K562 (cell line): ENCODE results near the gene TAS1R3. TPM values are rescaled to one million over a fixed set of nuclear protein-coding genes. Genes with fewer than 3 reads are reported as not detected.

Experiments
- CTCF ChIP-seq, 3 experiments: IDR thresholded peaks in 2 of 3; conservative IDR thresholded peaks in 1 of 3; 2 replicates each; pipeline ENCODE4 v1.5.1; 2011 to 2012; ENCODE audit warnings: low read length in 3 of 3, mild to moderate bottlenecking in 3 of 3, control low read depth in 2 of 3, improper control_type of control experiment in 1 of 3, inconsistent platforms in 1 of 3, low read depth in 1 of 3, mixed read lengths in 1 of 3, moderate library complexity in 1 of 3; ENCODE audit not compliant: insufficient read depth in 2 of 3
- ETS2 ChIP-seq: IDR thresholded peaks from 2 replicates; pipeline ENCODE4 v1.6.1; 2016; ENCODE audit warnings: borderline replicate concordance, missing genetic modification characterization, mild to moderate bottlenecking, moderate library complexity, missing compliant biosample characterization; ENCODE audit not compliant: poor library complexity, severe bottlenecking
- HDAC2 ChIP-seq: fragments of 450-650 bp; IDR thresholded peaks from 2 replicates; pipeline ENCODE4 v1.6.1; 2016; ENCODE audit warnings: mild to moderate bottlenecking
- KDM2B ChIP-seq: fragments of 250-450 bp; sonication (Bioruptor Pico); IDR thresholded peaks from 2 replicates; pipeline ENCODE4 v1.8.0; 2021; ENCODE audit warnings: mild to moderate bottlenecking, moderate library complexity
- KLF1 ChIP-seq: fragments of 450-650 bp; IDR thresholded peaks from 2 replicates; pipeline ENCODE4 v1.6.1; 2016; ENCODE audit warnings: missing genetic modification characterization, missing compliant biosample characterization
- MAFF ChIP-seq: IDR thresholded peaks from 2 replicates; pipeline ENCODE4 v1.6.1; 2012; ENCODE audit warnings: low read length, improper control_type of control experiment
- MAZ ChIP-seq, 2 experiments: fragments of 450-650 bp in 1 of 2; sonication (generic) in 1 of 2; formaldehyde crosslinking; IDR thresholded peaks in 1 of 2; conservative IDR thresholded peaks in 1 of 2; 2 replicates each; pipeline versions ENCODE4 v1.4.0 to v1.5.0; 2020; ENCODE audit warnings: mild to moderate bottlenecking in 1 of 2, missing genetic modification reagents in 1 of 2
- MXI1 ChIP-seq: IDR thresholded peaks from 2 replicates; pipeline ENCODE4 v1.6.1; 2011; ENCODE audit warnings: low read depth, mild to moderate bottlenecking, improper control_type of control experiment, low read length
- PHF21A ChIP-seq: fragments of 450-650 bp; IDR thresholded peaks from 2 replicates; pipeline ENCODE4 v1.6.1; 2017; ENCODE audit warnings: low read depth, borderline replicate concordance
- PURB ChIP-seq: sonication (generic); formaldehyde crosslinking; IDR thresholded peaks from 2 replicates; pipeline ENCODE4 v1.9.0; 2021; ENCODE audit warnings: low read depth, mild to moderate bottlenecking, missing genetic modification reagents
- RBM15 ChIP-seq: fragments of 200-400 bp; formaldehyde crosslinking; IDR thresholded peaks from 2 replicates; pipeline ENCODE4 v1.6.1; 2018; ENCODE audit warnings: mild to moderate bottlenecking, low read length, moderate library complexity; ENCODE audit not compliant: insufficient read depth
- RUNX1 ChIP-seq: sonication (generic); IDR thresholded peaks from 2 replicates; pipeline ENCODE4 v1.6.1; 2016; ENCODE audit warnings: antibody characterized with exemption, low read depth
- SMAD2 ChIP-seq: fragments of 150-350 bp; IDR thresholded peaks from 2 replicates; pipeline ENCODE4 v1.6.1; 2014; ENCODE audit warnings: low read depth, mild to moderate bottlenecking, low read length
- TBP ChIP-seq: optimal IDR thresholded peaks from 2 replicates; pipeline ENCODE3; 2011; ENCODE audit warnings: low read depth, low read length, improper control_type of control experiment
- TOE1 ChIP-seq, 2 experiments: fragments of 450-650 bp in 1 of 2; sonication (generic) in 1 of 2; formaldehyde crosslinking in 1 of 2; IDR thresholded peaks; 2 replicates each; pipeline versions ENCODE4 v1.7.1 to v1.8.0; 2016 to 2022; ENCODE audit warnings: borderline replicate concordance in 2 of 2, mild to moderate bottlenecking in 2 of 2, antibody characterized with exemption in 1 of 2, inconsistent platforms in 1 of 2, low read depth in 1 of 2, missing genetic modification reagents in 1 of 2, moderate library complexity in 1 of 2
- ZBTB17 ChIP-seq: fragments of 450-650 bp; formaldehyde crosslinking; IDR thresholded peaks from 2 replicates; pipeline ENCODE4 v1.4.0; 2020; ENCODE audit warnings: mild to moderate bottlenecking
- ZC3H8 ChIP-seq: fragments of 450-650 bp; IDR thresholded peaks from 2 replicates; pipeline ENCODE4 v1.6.1; 2017
- ZFX ChIP-seq: sonication (generic); formaldehyde crosslinking; IDR thresholded peaks from 2 replicates; pipeline ENCODE4 v1.8.0; 2022; ENCODE audit warnings: mild to moderate bottlenecking, missing genetic modification reagents, moderate library complexity
- ZNF3 ChIP-seq: fragments of 250-450 bp; sonication (Bioruptor Pico); IDR thresholded peaks from 2 replicates; pipeline ENCODE4 v1.5.0; 2021; ENCODE audit warnings: mild to moderate bottlenecking, moderate library complexity
- ZNF316 ChIP-seq: fragments of 450-650 bp; IDR thresholded peaks from 2 replicates; pipeline ENCODE4 v1.6.1; 2016
- polyA plus RNA-seq, 8 experiments: library from polyadenylated mRNA; depleted of rRNA in 4 of 8; stranded (reverse) in 5 of 8; unstranded in 3 of 8; fragments of >200 nt; fragmentation: Nextera tagmentation in 2 of 8; fragmentation: Illumina TruSeq in 1 of 8; extraction: Ambion mirVana in 2 of 8; extraction: Trizol in 1 of 8; gene quantifications; 2 replicates each; pipeline versions ENCODE4 v1.2.1 to v1.2.3, GENCODE V29; 2011 to 2014; ENCODE audit warnings: inconsistent platforms in 1 of 8, missing spikeins in 1 of 8
- total RNA-seq, 7 experiments: library from RNA; depleted of rRNA in 6 of 7; stranded (reverse); fragments of >200 nt in 6 of 7; fragmentation: Illumina TruSeq in 2 of 7; extraction: Trizol in 2 of 7; gene quantifications; 2 replicates each; pipeline versions ENCODE4 v1.2.1 to v1.2.3, GENCODE V29; 2011 to 2021; ENCODE audit warnings: low replicate concordance in 1 of 7
- TF ChIP-seq, protein P1 (sequence below): sonication (generic); formaldehyde crosslinking; IDR thresholded peaks from 2 replicates; pipeline ENCODE4 v1.9.0; 2022; ENCODE audit warnings: mild to moderate bottlenecking, missing genetic modification reagents
- TF ChIP-seq, protein P2 (sequence below): fragments of 450-650 bp; IDR thresholded peaks from 2 replicates; pipeline ENCODE4 v1.6.1; 2018; ENCODE audit not compliant: partially characterized antibody

The TAS1R3 gene
- total and polyA plus RNA-seq, 9 of the 15 experiments (the other 6 are each of a cell fraction or from before 2014, with no cell fraction given), result 0.07 to 0.13 TPM; not detected in 7

DNA sequence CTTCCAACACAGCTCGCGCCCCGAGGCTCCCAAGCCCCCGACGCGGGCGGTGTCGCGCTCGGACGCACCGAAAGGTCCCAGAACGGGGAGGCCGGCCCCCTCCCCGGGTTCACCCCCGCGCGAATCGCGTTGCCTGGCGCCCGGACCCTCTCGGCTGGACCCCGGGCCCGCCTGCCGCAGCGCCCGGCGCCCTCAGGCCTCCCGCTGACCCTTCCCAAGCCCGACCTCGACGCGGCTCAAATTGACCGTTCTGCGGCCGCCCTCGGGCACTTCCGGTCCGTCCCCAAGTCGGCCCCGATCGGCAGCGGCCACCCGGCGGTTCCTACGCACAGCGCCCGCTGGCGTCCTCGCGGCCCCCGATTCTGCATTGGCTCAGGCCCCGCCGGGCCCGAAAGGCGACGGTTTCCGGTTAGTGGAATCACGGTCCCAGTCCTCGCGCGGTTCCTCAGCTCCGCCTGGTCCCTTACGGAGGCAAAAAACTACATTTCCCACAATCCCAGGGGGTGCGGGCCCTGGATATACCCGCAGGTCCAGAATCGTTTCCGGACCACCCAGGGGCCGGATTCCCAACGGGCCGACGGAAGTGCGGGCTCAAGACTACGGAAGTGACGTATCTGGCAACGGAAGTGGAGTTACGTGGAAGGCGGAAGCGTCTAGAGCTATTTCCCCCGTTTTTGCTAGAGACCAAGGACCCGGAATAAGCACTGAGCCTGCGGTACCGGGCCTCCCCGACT lies 44.0 kb downstream of the TAS1R3 start, which contains the start of gene AURKAIP1 (continued):
- TF ChIP-seq HDAC2 (no peak; the same call in 1 of the 2 replicates), MXI1 (0 out of 2 replicates have a peak, but pooled peaks have one; percentile 7), CTCF (IDR thresholded peaks at IDR 0.05 in 2 of 3, conservative IDR thresholded peaks at IDR 0.05 in 1 of 3; ENCODE audit: insufficient read depth in 2 of 3, low read depth in 1 of 3, low read length in 3 of 3) (peak; percentile 35 to 61 (median 53)), TBP (peak; percentile 37), ETS2 (no peak), SMAD2 (no peak), ZNF316 (no peak), MAFF (peak; percentile 37), ZNF3 (CRISPR knock-in tag) (no peak), ZC3H8 (peak; percentile 42; the same call in 1 of the 2 replicates), RBM15 (no peak), ZFX (CRISPR knock-in tag) (peak; percentile 95), KLF1 (tag) (peak; percentile 92), TOE1 (IDR thresholded peaks at IDR 0.05; ENCODE audit: borderline replicate concordance) (peak; percentile 97), TOE1 (CRISPR knock-in tag; IDR thresholded peaks at IDR 0.05; ENCODE audit: borderline replicate concordance, low read depth) (peak; percentile 70; the same call in 1 of the 2 replicates), MAZ (CRISPR knock-in tag; conservative IDR thresholded peaks at IDR 0.05 in 1 of 2, IDR thresholded peaks at IDR 0.05 in 1 of 2) (peak; percentile 99 to 100), RUNX1 (peak; percentile 30; the same call in 1 of the 2 replicates), PHF21A (peak; percentile 84), PURB (CRISPR knock-in tag) (no peak), KDM2B (CRISPR knock-in tag) (peak; percentile 98), ZBTB17 (CRISPR knock-in tag) (peak; percentile 84)
- TF ChIP-seq, protein P1, sequence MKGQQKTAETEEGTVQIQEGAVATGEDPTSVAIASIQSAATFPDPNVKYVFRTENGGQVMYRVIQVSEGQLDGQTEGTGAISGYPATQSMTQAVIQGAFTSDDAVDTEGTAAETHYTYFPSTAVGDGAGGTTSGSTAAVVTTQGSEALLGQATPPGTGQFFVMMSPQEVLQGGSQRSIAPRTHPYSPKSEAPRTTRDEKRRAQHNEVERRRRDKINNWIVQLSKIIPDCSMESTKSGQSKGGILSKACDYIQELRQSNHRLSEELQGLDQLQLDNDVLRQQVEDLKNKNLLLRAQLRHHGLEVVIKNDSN (CRISPR knock-in tag), result no peak
- TF ChIP-seq, protein P2, sequence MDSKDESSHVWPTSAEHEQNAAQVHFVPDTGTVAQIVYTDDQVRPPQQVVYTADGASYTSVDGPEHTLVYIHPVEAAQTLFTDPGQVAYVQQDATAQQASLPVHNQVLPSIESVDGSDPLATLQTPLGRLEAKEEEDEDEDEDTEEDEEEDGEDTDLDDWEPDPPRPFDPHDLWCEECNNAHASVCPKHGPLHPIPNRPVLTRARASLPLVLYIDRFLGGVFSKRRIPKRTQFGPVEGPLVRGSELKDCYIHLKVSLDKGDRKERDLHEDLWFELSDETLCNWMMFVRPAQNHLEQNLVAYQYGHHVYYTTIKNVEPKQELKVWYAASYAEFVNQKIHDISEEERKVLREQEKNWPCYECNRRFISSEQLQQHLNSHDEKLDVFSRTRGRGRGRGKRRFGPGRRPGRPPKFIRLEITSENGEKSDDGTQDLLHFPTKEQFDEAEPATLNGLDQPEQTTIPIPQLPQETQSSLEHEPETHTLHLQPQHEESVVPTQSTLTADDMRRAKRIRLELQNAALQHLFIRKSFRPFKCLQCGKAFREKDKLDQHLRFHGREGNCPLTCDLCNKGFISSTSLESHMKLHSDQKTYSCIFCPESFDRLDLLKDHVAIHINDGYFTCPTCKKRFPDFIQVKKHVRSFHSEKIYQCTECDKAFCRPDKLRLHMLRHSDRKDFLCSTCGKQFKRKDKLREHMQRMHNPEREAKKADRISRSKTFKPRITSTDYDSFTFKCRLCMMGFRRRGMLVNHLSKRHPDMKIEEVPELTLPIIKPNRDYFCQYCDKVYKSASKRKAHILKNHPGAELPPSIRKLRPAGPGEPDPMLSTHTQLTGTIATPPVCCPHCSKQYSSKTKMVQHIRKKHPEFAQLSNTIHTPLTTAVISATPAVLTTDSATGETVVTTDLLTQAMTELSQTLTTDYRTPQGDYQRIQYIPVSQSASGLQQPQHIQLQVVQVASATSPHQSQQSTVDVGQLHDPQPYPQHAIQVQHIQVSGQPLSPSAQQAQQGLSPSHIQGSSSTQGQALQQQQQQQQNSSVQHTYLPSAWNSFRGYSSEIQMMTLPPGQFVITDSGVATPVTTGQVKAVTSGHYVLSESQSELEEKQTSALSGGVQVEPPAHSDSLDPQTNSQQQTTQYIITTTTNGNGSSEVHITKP, result peak; percentile 93
